Nucleus accumbens (tissue), 56 donors: Measurements from ENCODE around the gene DGKE.

Experiments
- DNase-seq, 56 donors: peaks; one replicate each; lab custom pipeline; 2025; lab: John Stamatoyannopoulos, UW

The DGKE gene

DNA sequence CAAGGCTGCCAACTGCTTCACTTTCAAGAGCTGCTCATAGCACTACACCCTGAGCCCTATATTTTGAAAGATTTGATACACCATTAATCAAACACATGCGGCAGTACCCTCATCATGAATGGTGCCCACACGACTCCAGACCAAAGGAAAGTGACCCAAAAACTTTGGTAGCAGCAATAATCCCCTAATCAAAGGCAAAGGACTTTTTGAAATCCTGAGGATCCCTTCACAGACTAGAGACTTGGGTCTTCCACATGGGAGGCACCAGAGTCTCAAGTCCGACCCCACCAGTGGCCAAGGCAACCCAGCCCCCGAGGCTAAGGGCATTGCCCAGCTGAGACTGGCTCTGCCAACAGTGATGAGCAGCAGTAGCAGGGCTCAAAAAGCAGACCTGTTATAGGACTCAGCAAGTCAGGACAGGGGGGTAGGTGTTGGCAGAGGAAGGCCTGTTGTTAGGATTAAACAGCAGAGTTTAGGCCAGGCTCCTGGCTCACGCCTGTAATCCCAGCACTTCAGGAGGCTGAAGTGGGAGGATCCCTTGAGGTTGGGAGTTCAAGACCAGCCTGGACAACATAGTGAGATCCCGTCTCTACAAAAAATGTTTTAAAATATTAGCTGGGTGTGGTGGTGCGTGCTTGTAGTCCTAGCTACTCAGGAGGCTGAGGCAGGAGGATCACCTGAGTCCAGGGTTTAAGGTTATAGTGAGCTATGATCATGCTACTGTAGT lies 76.7 kb downstream of the DGKE start:
- DNase-seq, result no peak

DNA sequence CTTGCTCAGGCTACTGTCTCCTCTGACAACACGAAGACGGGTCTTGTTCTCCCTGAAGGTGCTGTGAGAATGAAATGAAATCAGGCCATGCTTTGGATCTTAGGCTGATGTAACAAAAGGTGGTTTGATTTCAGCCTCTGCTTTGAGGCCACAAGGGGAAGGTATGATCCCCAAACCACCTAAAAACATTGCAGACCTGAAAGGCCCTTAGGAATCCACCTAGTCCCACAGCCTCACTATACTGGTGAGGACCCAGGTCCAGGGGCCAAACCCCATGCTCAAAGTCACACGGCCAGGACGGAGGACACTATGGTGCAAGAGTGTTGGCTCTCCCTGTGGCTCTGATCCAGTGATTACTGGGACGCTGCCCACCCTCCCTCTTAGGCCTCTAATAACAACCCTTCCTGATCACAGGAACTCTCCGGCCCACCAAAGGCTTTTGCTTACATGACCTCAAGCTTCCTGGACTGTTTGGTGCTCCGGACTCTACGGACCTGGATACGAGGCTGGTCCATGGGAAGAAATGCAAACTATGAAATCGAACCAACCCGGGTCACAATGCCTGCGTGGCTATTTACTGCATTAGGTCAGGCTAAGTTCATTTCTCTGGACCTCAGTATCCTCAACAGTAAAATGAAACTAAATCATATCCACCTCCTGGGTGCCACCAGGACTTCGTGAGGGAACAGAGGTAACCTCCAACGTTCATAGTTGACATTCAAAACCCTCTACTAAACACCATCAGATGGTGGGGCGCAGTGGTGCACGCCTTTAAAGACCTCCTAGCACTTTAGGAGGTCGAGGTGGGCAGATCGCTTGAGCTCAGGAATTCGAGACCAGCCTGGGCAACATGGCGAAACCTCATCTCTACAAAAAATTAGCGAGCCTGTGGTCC lies 78.4 kb downstream of the DGKE start:
- no peak for DNase-seq

DNA sequence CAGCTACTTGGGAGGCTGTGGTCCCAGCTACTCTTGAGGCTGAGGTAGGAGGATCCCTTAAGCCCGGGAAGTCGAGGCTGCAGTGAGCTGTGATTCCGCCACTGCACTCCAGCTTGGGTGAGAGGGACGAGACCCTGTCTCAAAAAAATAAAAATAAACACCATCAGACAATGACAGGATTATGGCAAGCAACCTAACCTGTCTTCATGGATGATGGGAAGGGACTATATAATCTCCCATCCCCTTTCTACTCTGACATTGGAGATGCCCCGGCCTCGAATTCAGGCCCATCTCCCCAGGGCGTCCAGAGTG lies 79.0 kb downstream of the DGKE start:
- no peak for DNase-seq

DNA sequence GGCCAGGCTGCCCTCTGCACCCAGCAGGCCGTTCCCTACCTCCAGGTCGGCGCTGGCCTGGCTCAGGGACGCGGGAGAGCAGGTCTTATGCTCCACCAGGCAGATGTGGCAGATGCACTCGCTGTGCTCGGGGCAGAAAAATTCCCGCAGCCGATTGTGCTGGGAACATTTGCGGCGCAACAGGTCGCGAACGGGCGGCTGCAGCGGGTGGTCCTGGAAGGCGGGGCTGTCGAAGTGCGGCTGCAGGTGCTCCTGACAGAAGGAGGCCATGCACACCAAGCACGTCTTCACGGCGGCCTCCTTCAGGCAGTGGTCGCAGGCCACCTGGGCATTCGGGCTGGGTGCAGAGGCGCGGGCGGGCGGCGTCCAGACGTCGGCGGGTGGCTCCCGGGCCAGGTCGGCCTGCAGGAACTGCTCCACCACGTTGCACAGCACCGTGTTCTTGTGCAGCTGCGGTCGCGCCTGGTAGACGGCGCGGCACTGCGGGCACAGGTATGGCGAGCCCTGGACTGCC lies 79.5 kb downstream of the DGKE start:
- DNase-seq, result peak in 3 of 56 donors; percentile 4 to 35 (median 13)

DNA sequence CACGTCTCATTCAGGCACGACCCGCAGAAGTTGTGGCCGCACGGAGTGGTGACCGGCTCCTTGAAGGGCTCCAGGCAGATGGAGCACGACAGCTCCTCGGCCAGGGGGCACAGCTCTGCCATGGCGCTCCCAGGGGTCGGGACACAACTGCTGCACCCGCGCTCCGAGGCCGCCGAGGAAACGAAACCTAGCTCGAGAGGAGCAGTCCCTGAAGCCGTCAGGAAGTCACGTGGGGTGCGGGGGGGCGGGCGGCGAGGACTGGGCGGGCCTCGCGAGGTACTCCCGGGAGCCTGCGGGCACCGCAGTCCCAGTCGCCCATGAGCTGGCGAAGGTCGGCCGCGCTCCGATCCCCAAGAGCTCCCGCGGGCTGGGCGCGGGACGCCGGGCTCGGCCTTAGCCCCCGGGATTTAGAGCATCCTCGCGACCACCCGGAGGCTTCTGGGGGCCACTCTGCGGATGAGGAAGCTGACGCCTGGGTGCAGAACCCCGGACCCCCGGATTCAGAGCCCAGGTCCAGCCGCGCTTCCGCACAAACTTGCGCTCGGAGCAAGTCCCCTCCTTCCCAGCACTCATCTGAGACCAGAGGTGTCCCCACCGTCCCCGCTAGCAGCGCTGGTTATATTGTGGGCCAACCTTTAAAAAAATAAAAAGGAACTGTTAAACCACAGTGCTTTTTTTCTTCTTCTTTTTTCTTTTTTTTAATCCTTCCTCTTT lies 80.1 kb downstream of the DGKE start, which contains the start of gene TRIM25:
Gene TRIM25 (minus strand): TSS at position 183 of the 714 bp plus-strand sequence. CDS start 61 bp downstream, at position 122.
- DNase-seq, result peak in 55 of 56 donors; percentile 23 to 90 (median 71)

DNA sequence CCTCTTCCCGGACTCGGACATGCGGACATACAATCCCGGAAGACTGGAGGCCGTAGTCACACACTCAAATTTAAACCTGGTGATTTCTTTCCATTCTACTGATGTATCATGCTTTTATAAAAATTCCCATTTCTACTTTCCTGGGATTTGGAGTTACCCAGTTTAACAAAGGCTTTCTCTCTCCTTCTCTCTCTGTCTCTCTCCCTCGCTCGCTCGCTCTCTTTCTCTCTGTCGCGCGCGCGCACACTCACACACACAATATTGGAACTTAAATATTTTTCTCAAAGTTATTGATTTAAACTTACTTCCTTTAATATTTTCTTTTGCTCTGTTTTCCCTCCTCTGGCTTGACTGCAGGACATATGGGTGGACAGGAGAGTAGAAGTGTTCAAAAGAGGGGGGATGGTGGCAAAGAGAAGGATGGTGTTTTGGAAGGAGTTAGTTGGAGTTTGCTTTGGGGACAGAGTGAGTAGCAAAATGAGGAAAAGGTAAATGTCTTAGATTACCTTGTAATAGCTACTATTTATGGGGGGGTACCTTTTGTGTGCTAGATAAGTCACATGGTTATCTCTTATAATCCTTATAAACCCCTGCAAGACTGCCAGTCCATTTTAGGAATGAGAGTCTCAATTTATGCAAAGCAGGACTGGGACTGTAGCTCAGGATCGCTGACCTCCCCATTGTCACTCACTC lies 80.8 kb downstream of the DGKE start:
- DNase-seq, result peak in 2 of 56 donors; percentile 12 to 23

DNA sequence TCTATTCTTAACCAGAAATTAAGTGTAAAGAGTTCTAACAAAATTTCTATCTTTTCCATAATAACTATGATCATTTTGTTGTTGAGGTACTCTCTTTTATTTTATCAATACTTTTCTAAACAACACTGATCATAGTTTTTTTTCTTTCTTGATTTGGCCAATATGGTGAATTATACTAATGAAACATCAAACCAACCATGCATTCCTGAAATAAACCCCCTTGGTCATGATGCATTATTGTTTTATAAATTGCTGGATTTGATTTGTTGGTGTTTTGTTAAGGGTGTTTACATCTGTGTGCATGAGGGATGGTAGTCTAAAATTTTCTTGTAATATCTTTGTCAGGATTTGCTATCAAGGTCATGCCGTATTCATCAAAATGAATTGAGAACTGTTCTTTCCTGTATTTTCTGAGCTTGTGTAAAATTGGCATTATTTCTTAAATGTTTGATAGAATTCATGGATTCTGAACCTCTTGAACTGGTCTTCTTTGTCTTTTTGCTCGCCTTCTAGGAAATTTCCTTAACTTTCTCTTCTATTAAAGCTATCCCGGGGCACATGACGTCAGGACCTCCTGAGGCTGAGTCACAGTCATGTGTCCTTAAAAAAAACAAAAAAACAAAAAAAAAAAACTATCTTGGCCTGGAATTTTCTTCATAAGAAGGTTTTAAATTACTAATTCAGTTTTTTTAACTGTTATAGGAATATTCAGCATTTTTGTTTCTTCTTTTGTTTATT lies 83.8 kb downstream of the DGKE start:
- no peak for DNase-seq

DNA sequence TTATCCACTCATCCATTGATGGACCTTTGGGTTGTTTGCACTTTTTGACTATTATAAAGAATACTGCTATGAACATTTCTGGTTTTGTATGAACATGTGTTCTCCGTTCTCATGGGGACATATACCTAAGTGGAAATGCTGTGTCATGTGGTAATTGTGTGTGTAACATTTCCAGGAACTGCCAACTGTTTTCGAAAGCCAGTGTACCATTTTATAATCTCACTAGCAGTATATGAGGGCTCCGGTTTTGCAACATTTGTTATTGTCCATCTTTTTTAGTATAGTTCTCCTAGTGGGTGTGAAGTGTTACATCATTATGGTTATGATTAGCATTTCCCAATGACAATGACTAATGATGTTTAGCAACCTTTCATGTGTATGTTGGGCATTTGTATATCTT lies 85.0 kb downstream of the DGKE start:
- no peak for DNase-seq
